ENCODE results near the gene YARS1.

GRCh38 chr1:32865639-32866405 is 48.7 kb upstream of the YARS1 start:
- TF ChIP-seq POLR2AphosphoS5 (IDR thresholded peaks at IDR 0.05), result no peak
- TF ChIP-seq POLR2A (IDR thresholded peaks at IDR 0.05), result no peak
- TF ChIP-seq CTCF (IDR thresholded peaks at IDR 0.05), result no peak

Data from breast epithelium (tissue), 3 donors.